22Rv1 (cell line): Measurements from ENCODE around the gene SSBP2.

Source experiments
- ZFX ChIP-seq: fragments of 450-650 bp; IDR thresholded peaks from 2 replicates; pipeline ENCODE4 v1.6.1; 2017; ENCODE audit warnings: antibody characterized with exemption, borderline replicate concordance
- TF ChIP-seq, protein P1 (sequence below): fragments of 450-650 bp; IDR thresholded peaks from 2 replicates; pipeline ENCODE4 v1.5.1; 2017; ENCODE audit warnings: mild to moderate bottlenecking

DNA sequence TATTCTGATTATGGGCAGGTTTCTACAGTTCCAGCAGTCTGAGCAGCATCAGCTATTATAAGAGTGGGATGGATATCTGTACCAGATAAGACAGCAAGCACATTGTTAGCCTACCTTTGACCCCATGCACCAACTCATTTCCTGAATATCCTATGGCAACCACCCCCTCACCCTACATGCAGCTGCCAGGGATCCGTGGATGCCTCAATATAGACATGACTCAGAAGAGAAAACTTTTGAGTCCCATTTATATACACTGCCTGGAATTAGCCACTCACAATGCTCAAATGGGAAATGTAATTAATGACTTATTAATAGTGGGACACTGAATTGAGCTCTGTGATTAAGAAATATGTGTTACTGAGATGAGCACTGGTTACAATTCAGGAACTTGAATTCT is 124.4 kb downstream of the SSBP2 start:
- TF ChIP-seq, protein P1, sequence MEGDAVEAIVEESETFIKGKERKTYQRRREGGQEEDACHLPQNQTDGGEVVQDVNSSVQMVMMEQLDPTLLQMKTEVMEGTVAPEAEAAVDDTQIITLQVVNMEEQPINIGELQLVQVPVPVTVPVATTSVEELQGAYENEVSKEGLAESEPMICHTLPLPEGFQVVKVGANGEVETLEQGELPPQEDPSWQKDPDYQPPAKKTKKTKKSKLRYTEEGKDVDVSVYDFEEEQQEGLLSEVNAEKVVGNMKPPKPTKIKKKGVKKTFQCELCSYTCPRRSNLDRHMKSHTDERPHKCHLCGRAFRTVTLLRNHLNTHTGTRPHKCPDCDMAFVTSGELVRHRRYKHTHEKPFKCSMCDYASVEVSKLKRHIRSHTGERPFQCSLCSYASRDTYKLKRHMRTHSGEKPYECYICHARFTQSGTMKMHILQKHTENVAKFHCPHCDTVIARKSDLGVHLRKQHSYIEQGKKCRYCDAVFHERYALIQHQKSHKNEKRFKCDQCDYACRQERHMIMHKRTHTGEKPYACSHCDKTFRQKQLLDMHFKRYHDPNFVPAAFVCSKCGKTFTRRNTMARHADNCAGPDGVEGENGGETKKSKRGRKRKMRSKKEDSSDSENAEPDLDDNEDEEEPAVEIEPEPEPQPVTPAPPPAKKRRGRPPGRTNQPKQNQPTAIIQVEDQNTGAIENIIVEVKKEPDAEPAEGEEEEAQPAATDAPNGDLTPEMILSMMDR: no peak
- no peak for TF ChIP-seq ZFX
